Liver (tissue), 9 donors: ENCODE data around the gene LYSMD2. TPM values are rescaled to one million over a fixed set of nuclear protein-coding genes. Genes with fewer than 3 reads are reported as not detected.

Experiments
- DNase-seq: peaks from one replicate; pipeline ENCODE4 v3.0.0-alpha.2; 2017; ENCODE audit warnings: low spot score
- H3K27ac ChIP-seq, 2 donors: one replicate each; pipeline ENCODE4 v1.7.0; 2013; ENCODE audit warnings: inconsistent platforms in 2 of 2, low read length in 2 of 2, control low read depth in 1 of 2, low read depth in 1 of 2, mild to moderate bottlenecking in 1 of 2
- H3K27me3 ChIP-seq, 4 donors: one replicate each; pipeline versions ENCODE4 v1.6.1 to v1.7.0; 2013; ENCODE audit warnings: low read length in 3 of 4, inconsistent platforms in 1 of 4, mild to moderate bottlenecking in 1 of 4, moderate library complexity in 1 of 4; ENCODE audit not compliant: control insufficient read depth in 4 of 4, insufficient read depth in 4 of 4
- H3K36me3 ChIP-seq, 4 donors: one replicate each; pipeline versions ENCODE4 v1.6.1 to v1.7.0; 2013; ENCODE audit warnings: low read length in 3 of 4, mild to moderate bottlenecking in 3 of 4, low read depth in 1 of 4, moderate library complexity in 1 of 4; ENCODE audit not compliant: control insufficient read depth in 4 of 4, insufficient read depth in 3 of 4
- H3K4me1 ChIP-seq, 4 donors: one replicate each; pipeline versions ENCODE4 v1.6.1 to v1.7.0; 2013; ENCODE audit warnings: low read length in 3 of 4, mild to moderate bottlenecking in 3 of 4, moderate library complexity in 1 of 4; ENCODE audit not compliant: control insufficient read depth in 4 of 4, insufficient read depth in 4 of 4
- H3K4me3 ChIP-seq, 3 donors: one replicate each; pipeline versions ENCODE4 v1.6.1 to v1.7.0; 2013; ENCODE audit warnings: low read length in 3 of 3, control low read depth in 1 of 3, low read depth in 1 of 3, mild to moderate bottlenecking in 1 of 3
- H3K9ac ChIP-seq, 2 donors: one replicate each; pipeline ENCODE4 v1.7.0; 2013; ENCODE audit warnings: low read length in 2 of 2, mild to moderate bottlenecking in 2 of 2, moderate library complexity in 2 of 2, control low read depth in 1 of 2, low read depth in 1 of 2
- H3K9me3 ChIP-seq, 4 donors: one replicate each; pipeline versions ENCODE4 v1.6.1 to v1.7.0; 2013; ENCODE audit warnings: low read length in 3 of 4; ENCODE audit not compliant: control insufficient read depth in 4 of 4
- ATF3 ChIP-seq: IDR thresholded peaks from 2 replicates; pipeline ENCODE4 v1.6.1; 2016; ENCODE audit warnings: antibody characterized with exemption
- CTCF ChIP-seq: fragments of 150-350 bp; IDR thresholded peaks from 2 replicates; pipeline ENCODE4 v1.5.1; 2017; ENCODE audit warnings: improper control_type of control experiment, low read depth, low read length; ENCODE audit not compliant: missing input control
- EGR1 ChIP-seq, 2 donors: IDR thresholded peaks; 2 replicates each; pipeline ENCODE4 v1.6.1; 2016 to 2018; ENCODE audit warnings: antibody characterized with exemption in 2 of 2, low read depth in 2 of 2
- FOXA1 ChIP-seq: IDR thresholded peaks from 2 replicates; pipeline ENCODE4 v1.6.1; 2016; ENCODE audit warnings: antibody characterized with exemption
- FOXA2 ChIP-seq: IDR thresholded peaks from 2 replicates; pipeline ENCODE4 v1.6.1; 2016; ENCODE audit warnings: antibody characterized with exemption
- GABPA ChIP-seq, 2 donors: IDR thresholded peaks in 1 of 2; conservative IDR thresholded peaks in 1 of 2; 2 replicates each; pipeline ENCODE4 v1.6.1; 2016; ENCODE audit warnings: antibody characterized with exemption in 2 of 2, mild to moderate bottlenecking in 1 of 2, moderate library complexity in 1 of 2
- HNF4A ChIP-seq, 2 donors: conservative IDR thresholded peaks; 2 replicates each; pipeline ENCODE4 v1.6.1; 2016; ENCODE audit warnings: antibody characterized with exemption in 2 of 2, mild to moderate bottlenecking in 2 of 2
- HNF4G ChIP-seq: IDR thresholded peaks from 2 replicates; pipeline ENCODE4 v1.6.1; 2016; ENCODE audit warnings: antibody characterized with exemption
- JUND ChIP-seq, 2 donors: IDR thresholded peaks; 2 replicates each; pipeline ENCODE4 v1.6.1; 2016; ENCODE audit warnings: antibody characterized with exemption in 2 of 2
- MAX ChIP-seq: IDR thresholded peaks from 2 replicates; pipeline ENCODE4 v1.6.1; 2016; ENCODE audit warnings: antibody characterized with exemption
- REST ChIP-seq: IDR thresholded peaks from 2 replicates; pipeline ENCODE4 v1.6.1; 2016; ENCODE audit warnings: antibody characterized with exemption, mild to moderate bottlenecking
- RXRA ChIP-seq, 2 donors: IDR thresholded peaks; 2 replicates each; pipeline ENCODE4 v1.6.1; 2017 to 2018; ENCODE audit warnings: antibody characterized with exemption in 2 of 2, mild to moderate bottlenecking in 1 of 2
- SP1 ChIP-seq: IDR thresholded peaks from 2 replicates; pipeline ENCODE4 v1.6.1; 2018; ENCODE audit warnings: antibody characterized with exemption, mild to moderate bottlenecking
- TAF1 ChIP-seq: conservative IDR thresholded peaks from 2 replicates; pipeline ENCODE4 v1.6.1; 2016; ENCODE audit warnings: antibody characterized with exemption, mild to moderate bottlenecking
- YY1 ChIP-seq: IDR thresholded peaks from 2 replicates; pipeline ENCODE4 v1.6.1; 2016; ENCODE audit warnings: antibody characterized with exemption, mild to moderate bottlenecking
- ZBTB33 ChIP-seq: IDR thresholded peaks from 2 replicates; pipeline ENCODE4 v1.6.1; 2016; ENCODE audit warnings: antibody characterized with exemption
- WGBS: extraction: QIAGEN DNeasy Blood & Tissue Kit; methylation state at CpG from one replicate; pipeline ENCODE4 v1.1.7; 2013; 5-methylcytosine and 5-hydroxymethylcytosine counted together
- polyA plus RNA-seq, 2 donors: library from polyadenylated mRNA; stranded (reverse) in 1 of 2; unstranded in 1 of 2; fragments of 200-250 nt in 1 of 2; fragments of >200 nt in 1 of 2; fragmentation: Nextera tagmentation in 1 of 2; extraction: Ambion mirVana in 1 of 2; gene quantifications; one replicate each; pipeline versions ENCODE4 v1.2.1 to v1.2.3, GENCODE V29; 2013 to 2015
- total RNA-seq, 2 donors: library from RNA; depleted of rRNA; stranded (reverse); fragments of >200 nt; gene quantifications; one replicate each; pipeline ENCODE4 v1.2.3, GENCODE V29; 2014
- donor health status: healthy.
- donor health status: healthy.
- donor health status: healthy.
- donor health status: healthy.
- donor health status: healthy.

LYSMD2 gene
- total and polyA plus RNA-seq, 4 donors = 5.2 to 9.4 (median 6.5) TPM

- TF ChIP-seq CTCF = no peak
These were observed 30.6 kb upstream of the LYSMD2 start (continued) for GRCh38 chr15:51768018-51768417.

GRCh38 chr15:51766341-51766740 is 28.9 kb upstream of the LYSMD2 start:
- TF ChIP-seq ATF3 (no peak), GABPA (IDR thresholded peaks at IDR 0.05 in 1 of 2, conservative IDR thresholded peaks at IDR 0.05 in 1 of 2) (no peak), JUND (IDR thresholded peaks at IDR 0.05) (no peak), YY1 (no peak), HNF4G (no peak), RXRA (IDR thresholded peaks at IDR 0.05) (no peak), EGR1 (IDR thresholded peaks at IDR 0.05; ENCODE audit: low read depth in 2 of 2) (no peak)
- H3K27me3 ChIP-seq = no peaks in the 10 kb centered on the region
- H3K9ac ChIP-seq = no peak overlapping the region
- DNase-seq = no peak
- no peak overlapping the region for H3K4me3 ChIP-seq
- WGBS = 87% methylated on average over 1 of the region's 1 CpG
- H3K9me3 ChIP-seq = no peaks in the 10 kb centered on the region
- no peaks in the 10 kb centered on the region for H3K4me1 ChIP-seq
- no peak overlapping the region for H3K27ac ChIP-seq
- H3K36me3 ChIP-seq = no peaks in the 10 kb centered on the region

GRCh38 chr15:51765751-51766150 is 28.3 kb upstream of the LYSMD2 start:
- 93% methylated on average over 7 of the region's 7 CpGs for WGBS
- H3K36me3 ChIP-seq = no peaks in the 10 kb centered on the region

GRCh38 chr15:51760805-51761204 is 23.4 kb upstream of the LYSMD2 start:
- Histone ChIP-seq H3K9ac (no peak overlapping the region), H3K27me3 (no peaks in the 10 kb centered on the region), H3K9me3 (no peaks in the 10 kb centered on the region), H3K36me3 (no peaks in the 10 kb centered on the region), H3K27ac (no peak overlapping the region), H3K4me3 (no peak overlapping the region), H3K4me1 (no peaks in the 10 kb centered on the region)
- DNase-seq = no peak
- 68% methylated on average over 3 of the region's 3 CpGs for WGBS
- TF ChIP-seq YY1 (no peak), FOXA1 (no peak), TAF1 (no peak), HNF4A (conservative IDR thresholded peaks at IDR 0.05) (no peak), ATF3 (no peak), CTCF (no peak), ZBTB33 (no peak), MAX (no peak), REST (no peak), SP1 (no peak), FOXA2 (no peak), JUND (IDR thresholded peaks at IDR 0.05) (no peak)

More at GRCh38 chr15:51765751-51766150, 28.3 kb upstream of the LYSMD2 start:
- Histone ChIP-seq H3K4me3 (no peak overlapping the region), H3K27me3 (no peaks in the 10 kb centered on the region), H3K27ac (no peak overlapping the region), H3K9ac (no peak overlapping the region), H3K9me3 (no peaks in the 10 kb centered on the region), H3K4me1 (no peaks in the 10 kb centered on the region)
- no peak for TF ChIP-seq FOXA2
- no peak for TF ChIP-seq HNF4A (conservative IDR thresholded peaks at IDR 0.05)
- no peak for DNase-seq
